Stimulated activated CD8-positive, alpha-beta memory T cell treated with anti-CD3 and anti-CD28 coated beads, Interleukin-4, amount 100 ng/mL, for 24 hours (primary cell): ENCODE data around the gene NR1H3.

Experiments used
- DNase-seq: peaks from one replicate; pipeline ENCODE4 v3.0.0-alpha.2; 2020; ENCODE audit warnings: low read depth

The NR1H3 gene

GRCh38 chr11:47269829-47270305 is 12.1 kb downstream of the NR1H3 start, which contains the start of gene MADD:
Gene MADD (plus strand): TSS chr11:47270133.
- peak; percentile 87 for DNase-seq

- no peak for DNase-seq
These were observed 12.8 kb downstream of the NR1H3 start for GRCh38 chr11:47270331-47271271.

- no peak for DNase-seq
These were observed 13.5 kb downstream of the NR1H3 start for GRCh38 chr11:47271328-47271727.

- no peak for DNase-seq
These were observed 14.3 kb downstream of the NR1H3 start for GRCh38 chr11:47271961-47272661.

- DNase-seq: no peak
These were observed 14.9 kb downstream of the NR1H3 start for GRCh38 chr11:47272706-47273105.

- DNase-seq: no peak
These were observed 16.9 kb downstream of the NR1H3 start for GRCh38 chr11:47274495-47275235.

- DNase-seq: no peak
These were observed 19.1 kb downstream of the NR1H3 start for GRCh38 chr11:47276923-47277322.

- no peak for DNase-seq
These were observed 20.3 kb downstream of the NR1H3 start for GRCh38 chr11:47278058-47278457.

GRCh38 chr11:47278769-47279168 is 21.0 kb downstream of the NR1H3 start:
- no peak for DNase-seq

- DNase-seq: no peak
These were observed 22.3 kb downstream of the NR1H3 start for GRCh38 chr11:47280099-47280498.

GRCh38 chr11:47280860-47281259 is 23.1 kb downstream of the NR1H3 start:
- DNase-seq: no peak

- no peak for DNase-seq
These were observed 24.7 kb downstream of the NR1H3 start for GRCh38 chr11:47282462-47282861.

GRCh38 chr11:47284151-47284550 is 26.4 kb downstream of the NR1H3 start:
- no peak for DNase-seq

- DNase-seq: no peak
These were observed 28.4 kb downstream of the NR1H3 start for GRCh38 chr11:47285969-47286770.

- DNase-seq: no peak
These were observed 30.3 kb downstream of the NR1H3 start for GRCh38 chr11:47288066-47288465.

- no peak for DNase-seq
These were observed 32.1 kb downstream of the NR1H3 start for GRCh38 chr11:47289856-47290255.

- no peak for DNase-seq
These were observed 37.6 kb downstream of the NR1H3 start for GRCh38 chr11:47295385-47295784.

GRCh38 chr11:47296045-47296444 is 38.2 kb downstream of the NR1H3 start:
- no peak for DNase-seq

GRCh38 chr11:47299078-47299477 is 41.3 kb downstream of the NR1H3 start:
- no peak for DNase-seq

GRCh38 chr11:47302853-47303252 is 45.1 kb downstream of the NR1H3 start:
- no peak for DNase-seq

GRCh38 chr11:47305734-47306483 is 48.1 kb downstream of the NR1H3 start:
- DNase-seq: no peak
